ENCODE measurements around the gene SDE2. TPM values are rescaled to one million over a fixed set of nuclear protein-coding genes. Genes with fewer than 3 reads are reported as not detected.

SDE2 gene
- total and polyA plus RNA-seq, 2 of the 8 experiments (the other 6 are each of a cell fraction or from before 2014, with no cell fraction given), result 8.5 to 16.7 TPM

DNA sequence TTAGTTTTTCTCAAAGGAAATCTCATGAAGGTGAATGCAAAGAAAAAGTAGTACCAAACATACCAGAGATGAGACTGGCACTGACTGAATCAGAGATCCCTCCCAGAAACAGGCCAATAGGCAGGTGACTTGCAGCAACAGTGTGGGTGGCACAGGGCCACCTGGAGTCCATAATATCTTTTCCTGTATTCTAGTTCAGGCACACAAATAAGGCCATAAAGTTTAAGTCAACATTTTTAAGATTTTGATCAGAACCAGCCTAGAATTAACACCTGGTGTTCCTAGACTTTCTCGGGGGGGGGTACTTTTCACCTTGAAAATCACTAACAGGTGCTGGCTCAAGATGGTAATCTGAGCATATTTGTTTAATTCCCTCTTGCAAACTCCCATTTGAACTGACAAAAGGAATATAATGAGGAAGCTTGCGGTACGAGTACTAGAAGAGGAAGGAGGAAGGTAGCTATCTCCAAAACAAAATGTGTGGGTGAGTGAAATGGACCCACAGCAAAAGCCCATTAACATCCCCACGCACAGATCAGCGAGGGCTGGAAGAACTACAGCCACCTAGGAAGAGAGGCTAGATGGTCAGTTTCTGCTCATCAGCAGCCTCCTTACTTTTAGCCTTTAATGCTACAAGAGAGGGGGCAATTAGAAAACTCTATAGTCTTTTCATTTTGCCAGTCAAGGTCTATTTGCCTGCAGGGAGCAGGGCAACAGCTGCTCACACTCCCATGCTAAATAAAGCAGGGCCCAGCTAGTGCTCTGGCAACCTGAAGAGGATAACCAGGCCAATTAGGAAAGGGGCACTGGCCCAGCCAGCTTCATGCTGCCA, 18.9 kb downstream of the SDE2 start (continued):
- TF ChIP-seq, protein P1, sequence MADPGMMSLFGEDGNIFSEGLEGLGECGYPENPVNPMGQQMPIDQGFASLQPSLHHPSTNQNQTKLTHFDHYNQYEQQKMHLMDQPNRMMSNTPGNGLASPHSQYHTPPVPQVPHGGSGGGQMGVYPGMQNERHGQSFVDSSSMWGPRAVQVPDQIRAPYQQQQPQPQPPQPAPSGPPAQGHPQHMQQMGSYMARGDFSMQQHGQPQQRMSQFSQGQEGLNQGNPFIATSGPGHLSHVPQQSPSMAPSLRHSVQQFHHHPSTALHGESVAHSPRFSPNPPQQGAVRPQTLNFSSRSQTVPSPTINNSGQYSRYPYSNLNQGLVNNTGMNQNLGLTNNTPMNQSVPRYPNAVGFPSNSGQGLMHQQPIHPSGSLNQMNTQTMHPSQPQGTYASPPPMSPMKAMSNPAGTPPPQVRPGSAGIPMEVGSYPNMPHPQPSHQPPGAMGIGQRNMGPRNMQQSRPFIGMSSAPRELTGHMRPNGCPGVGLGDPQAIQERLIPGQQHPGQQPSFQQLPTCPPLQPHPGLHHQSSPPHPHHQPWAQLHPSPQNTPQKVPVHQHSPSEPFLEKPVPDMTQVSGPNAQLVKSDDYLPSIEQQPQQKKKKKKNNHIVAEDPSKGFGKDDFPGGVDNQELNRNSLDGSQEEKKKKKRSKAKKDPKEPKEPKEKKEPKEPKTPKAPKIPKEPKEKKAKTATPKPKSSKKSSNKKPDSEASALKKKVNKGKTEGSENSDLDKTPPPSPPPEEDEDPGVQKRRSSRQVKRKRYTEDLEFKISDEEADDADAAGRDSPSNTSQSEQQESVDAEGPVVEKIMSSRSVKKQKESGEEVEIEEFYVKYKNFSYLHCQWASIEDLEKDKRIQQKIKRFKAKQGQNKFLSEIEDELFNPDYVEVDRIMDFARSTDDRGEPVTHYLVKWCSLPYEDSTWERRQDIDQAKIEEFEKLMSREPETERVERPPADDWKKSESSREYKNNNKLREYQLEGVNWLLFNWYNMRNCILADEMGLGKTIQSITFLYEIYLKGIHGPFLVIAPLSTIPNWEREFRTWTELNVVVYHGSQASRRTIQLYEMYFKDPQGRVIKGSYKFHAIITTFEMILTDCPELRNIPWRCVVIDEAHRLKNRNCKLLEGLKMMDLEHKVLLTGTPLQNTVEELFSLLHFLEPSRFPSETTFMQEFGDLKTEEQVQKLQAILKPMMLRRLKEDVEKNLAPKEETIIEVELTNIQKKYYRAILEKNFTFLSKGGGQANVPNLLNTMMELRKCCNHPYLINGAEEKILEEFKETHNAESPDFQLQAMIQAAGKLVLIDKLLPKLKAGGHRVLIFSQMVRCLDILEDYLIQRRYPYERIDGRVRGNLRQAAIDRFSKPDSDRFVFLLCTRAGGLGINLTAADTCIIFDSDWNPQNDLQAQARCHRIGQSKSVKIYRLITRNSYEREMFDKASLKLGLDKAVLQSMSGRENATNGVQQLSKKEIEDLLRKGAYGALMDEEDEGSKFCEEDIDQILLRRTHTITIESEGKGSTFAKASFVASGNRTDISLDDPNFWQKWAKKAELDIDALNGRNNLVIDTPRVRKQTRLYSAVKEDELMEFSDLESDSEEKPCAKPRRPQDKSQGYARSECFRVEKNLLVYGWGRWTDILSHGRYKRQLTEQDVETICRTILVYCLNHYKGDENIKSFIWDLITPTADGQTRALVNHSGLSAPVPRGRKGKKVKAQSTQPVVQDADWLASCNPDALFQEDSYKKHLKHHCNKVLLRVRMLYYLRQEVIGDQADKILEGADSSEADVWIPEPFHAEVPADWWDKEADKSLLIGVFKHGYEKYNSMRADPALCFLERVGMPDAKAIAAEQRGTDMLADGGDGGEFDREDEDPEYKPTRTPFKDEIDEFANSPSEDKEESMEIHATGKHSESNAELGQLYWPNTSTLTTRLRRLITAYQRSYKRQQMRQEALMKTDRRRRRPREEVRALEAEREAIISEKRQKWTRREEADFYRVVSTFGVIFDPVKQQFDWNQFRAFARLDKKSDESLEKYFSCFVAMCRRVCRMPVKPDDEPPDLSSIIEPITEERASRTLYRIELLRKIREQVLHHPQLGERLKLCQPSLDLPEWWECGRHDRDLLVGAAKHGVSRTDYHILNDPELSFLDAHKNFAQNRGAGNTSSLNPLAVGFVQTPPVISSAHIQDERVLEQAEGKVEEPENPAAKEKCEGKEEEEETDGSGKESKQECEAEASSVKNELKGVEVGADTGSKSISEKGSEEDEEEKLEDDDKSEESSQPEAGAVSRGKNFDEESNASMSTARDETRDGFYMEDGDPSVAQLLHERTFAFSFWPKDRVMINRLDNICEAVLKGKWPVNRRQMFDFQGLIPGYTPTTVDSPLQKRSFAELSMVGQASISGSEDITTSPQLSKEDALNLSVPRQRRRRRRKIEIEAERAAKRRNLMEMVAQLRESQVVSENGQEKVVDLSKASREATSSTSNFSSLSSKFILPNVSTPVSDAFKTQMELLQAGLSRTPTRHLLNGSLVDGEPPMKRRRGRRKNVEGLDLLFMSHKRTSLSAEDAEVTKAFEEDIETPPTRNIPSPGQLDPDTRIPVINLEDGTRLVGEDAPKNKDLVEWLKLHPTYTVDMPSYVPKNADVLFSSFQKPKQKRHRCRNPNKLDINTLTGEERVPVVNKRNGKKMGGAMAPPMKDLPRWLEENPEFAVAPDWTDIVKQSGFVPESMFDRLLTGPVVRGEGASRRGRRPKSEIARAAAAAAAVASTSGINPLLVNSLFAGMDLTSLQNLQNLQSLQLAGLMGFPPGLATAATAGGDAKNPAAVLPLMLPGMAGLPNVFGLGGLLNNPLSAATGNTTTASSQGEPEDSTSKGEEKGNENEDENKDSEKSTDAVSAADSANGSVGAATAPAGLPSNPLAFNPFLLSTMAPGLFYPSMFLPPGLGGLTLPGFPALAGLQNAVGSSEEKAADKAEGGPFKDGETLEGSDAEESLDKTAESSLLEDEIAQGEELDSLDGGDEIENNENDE (IDR thresholded peaks at IDR 0.05; ENCODE audit: insufficient replicate concordance, low read length), result no peak
- no peak for TF ChIP-seq TCF12 (IDR thresholded peaks at IDR 0.05; ENCODE audit: low read depth, low read length)
- TF ChIP-seq, protein P2, sequence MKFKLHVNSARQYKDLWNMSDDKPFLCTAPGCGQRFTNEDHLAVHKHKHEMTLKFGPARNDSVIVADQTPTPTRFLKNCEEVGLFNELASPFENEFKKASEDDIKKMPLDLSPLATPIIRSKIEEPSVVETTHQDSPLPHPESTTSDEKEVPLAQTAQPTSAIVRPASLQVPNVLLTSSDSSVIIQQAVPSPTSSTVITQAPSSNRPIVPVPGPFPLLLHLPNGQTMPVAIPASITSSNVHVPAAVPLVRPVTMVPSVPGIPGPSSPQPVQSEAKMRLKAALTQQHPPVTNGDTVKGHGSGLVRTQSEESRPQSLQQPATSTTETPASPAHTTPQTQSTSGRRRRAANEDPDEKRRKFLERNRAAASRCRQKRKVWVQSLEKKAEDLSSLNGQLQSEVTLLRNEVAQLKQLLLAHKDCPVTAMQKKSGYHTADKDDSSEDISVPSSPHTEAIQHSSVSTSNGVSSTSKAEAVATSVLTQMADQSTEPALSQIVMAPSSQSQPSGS (IDR thresholded peaks at IDR 0.05; ENCODE audit: low read length), result no peak

Data from H1 (cell line).